ENCODE data around the gene CEP152.

- TF ChIP-seq GATA2 (IDR thresholded peaks at IDR 0.05; ENCODE audit: low read depth, low read length) (no peak), GATA3 (IDR thresholded peaks at IDR 0.05; ENCODE audit: low read depth, low read length) (no peak)
These were observed 99.8 kb downstream of the CEP152 start for GRCh38 chr15:48710952-48711495.
